Upper lobe of right lung (tissue), 1 donor: ENCODE measurements around the gene RAB11FIP4. TPM values are rescaled to one million over a fixed set of nuclear protein-coding genes. Genes with fewer than 3 reads are reported as not detected.
"Not testable (repeated sequence)": the region's sequence is repeated elsewhere in the genome, so short reads cannot be mapped to it uniquely, and the experiment has no call there.

Experiments used
- ATAC-seq: fragments of 200-7000 bp; cut with Tn5 transposase; one replicate; pipeline ENCODE4 v1.9.1; 2020; ENCODE audit warnings: mild to moderate bottlenecking, moderate library complexity
- DNase-seq: peaks from one replicate; pipeline ENCODE4 v3.0.0-alpha.2; 2020
- H3K27ac ChIP-seq: fragments of 200-600 bp; one replicate; pipeline ENCODE4 v1.8.0; 2022
- H3K27me3 ChIP-seq: fragments of 200-600 bp; one replicate; pipeline ENCODE4 v1.8.0; 2022; ENCODE audit warnings: mild to moderate bottlenecking
- H3K36me3 ChIP-seq: fragments of 200-600 bp; one replicate; pipeline ENCODE4 v1.8.0; 2022
- H3K4me1 ChIP-seq: fragments of 200-600 bp; one replicate; pipeline ENCODE4 v1.8.0; 2022
- H3K4me3 ChIP-seq: fragments of 200-600 bp; one replicate; pipeline ENCODE4 v1.8.0; 2022; ENCODE audit warnings: mild to moderate bottlenecking
- H3K9me3 ChIP-seq: fragments of 200-600 bp; one replicate; pipeline ENCODE4 v1.8.0; 2022
- CTCF ChIP-seq: fragments of 200-600 bp; IDR thresholded peaks from one replicate; pipeline ENCODE4 v1.8.0; 2022; ENCODE audit warnings: antibody characterized with exemption
- intact Hi-C: fragments of 100-400 bp; cut with DNase I; formaldehyde crosslinking; loops from one replicate; pipeline ENCODE4 v1.11.0; 2022
- total RNA-seq: library from RNA; stranded (reverse); fragmentation: NEBNext Ultra II Directional; extraction: Animal tissue kit (Norgen Biotek cat#: 25700); gene quantifications from one replicate; pipeline ENCODE4 v1.2.1, GENCODE V29; 2021
- donor health status: DM: no; HTN: yes; CAD: no; lungs with severe emphysema.

RAB11FIP4 gene
- total RNA-seq, 1 donor from 2014 or later, result 13.5 TPM

DNA sequence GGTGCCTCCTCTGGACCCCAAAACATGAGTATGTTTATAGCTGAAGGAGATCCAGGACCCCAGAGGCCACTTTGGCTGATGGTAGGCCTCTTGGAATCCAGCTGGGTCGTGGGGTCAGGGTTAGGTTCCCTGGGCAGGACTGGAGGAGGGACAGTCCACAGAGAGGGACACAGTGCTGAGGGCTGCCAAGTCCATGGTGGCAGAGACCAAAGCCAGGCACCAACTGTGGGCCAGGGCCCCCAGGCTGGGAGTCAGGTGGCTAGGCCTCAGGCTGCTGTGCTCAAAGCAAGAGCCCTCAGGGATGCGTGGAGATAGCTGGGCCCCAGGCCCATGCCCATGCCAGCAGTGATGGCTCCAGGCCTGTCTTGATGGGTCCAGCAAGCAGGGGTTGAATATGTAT lies 44.1 kb downstream of the RAB11FIP4 start:
- no peak for DNase-seq

DNA sequence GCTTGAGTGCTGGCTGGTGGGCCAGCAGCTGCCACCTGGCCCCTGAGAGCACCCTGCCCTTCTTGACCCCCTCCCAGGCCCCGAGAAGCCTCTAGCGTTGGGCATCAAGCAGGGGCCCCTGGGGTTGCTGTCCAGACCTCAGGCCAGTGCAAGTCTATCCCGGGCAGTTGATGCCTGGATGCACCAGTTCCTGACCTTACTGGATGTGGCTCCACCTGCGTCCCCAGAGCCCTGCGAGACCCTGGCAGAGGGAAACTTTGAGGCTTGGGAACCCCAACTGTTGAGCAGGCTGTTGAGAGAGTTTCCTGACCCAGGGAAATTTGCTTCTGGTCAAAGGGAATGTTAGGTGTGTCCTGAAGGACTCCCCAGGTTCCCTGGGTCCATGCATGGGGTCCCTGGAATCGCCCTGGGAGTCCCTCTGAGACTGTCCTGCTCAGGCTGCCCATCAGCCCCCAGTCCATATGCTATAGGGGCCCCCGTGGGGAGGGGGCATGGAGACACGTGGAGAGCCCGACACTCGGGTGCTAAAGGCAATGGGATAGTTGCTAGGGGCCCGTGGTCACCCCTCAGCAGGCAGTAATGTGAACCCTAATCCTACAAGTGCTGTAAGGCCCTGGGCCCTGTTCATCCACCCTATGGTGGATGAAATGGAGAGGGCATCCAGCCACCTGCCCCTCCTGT lies 46.4 kb downstream of the RAB11FIP4 start:
- no peak for DNase-seq
- intact Hi-C loops, result loop anchor here (5.0 to 10.0 kb wide), 2 partner anchors 89 to 407 kb away; no protein-coding TSS in a partner anchor
- peaks cover 4% of the 10 kb centered on the region for H3K4me1 ChIP-seq

More for the DNA sequence above, 44.1 kb downstream of the RAB11FIP4 start:
- H3K27ac ChIP-seq, result no peak overlapping the region
- TF ChIP-seq CTCF, result no peak
- intact Hi-C loops, result loop anchor here (5.0 to 10.0 kb wide), 2 partner anchors 92 to 409 kb away; no protein-coding TSS in a partner anchor
- peaks cover 5% of the 10 kb centered on the region for H3K27me3 ChIP-seq
- H3K4me3 ChIP-seq, result no peak overlapping the region
- no peak for ATAC-seq
- peaks cover 4% of the 10 kb centered on the region for H3K4me1 ChIP-seq
- H3K9me3 ChIP-seq, result no peaks in the 10 kb centered on the region
- H3K36me3 ChIP-seq, result no peaks in the 10 kb centered on the region

GRCh38 chr17:31439716-31440115 lies 48.2 kb downstream of the RAB11FIP4 start:
- no peak for TF ChIP-seq CTCF
- no peak for DNase-seq
- Histone ChIP-seq H3K9me3 (no peaks in the 10 kb centered on the region), H3K27ac (no peak overlapping the region), H3K4me1 (peaks cover 8% of the 10 kb centered on the region), H3K4me3 (no peak overlapping the region), H3K27me3 (no peaks in the 10 kb centered on the region), H3K36me3 (no peaks in the 10 kb centered on the region)
- ATAC-seq, result no peak
- intact Hi-C loops, result loop anchor here (5.0 to 10.0 kb wide), 2 partner anchors 88 to 405 kb away; no protein-coding TSS in a partner anchor

More for the DNA sequence above, 46.4 kb downstream of the RAB11FIP4 start:
- no peak overlapping the region for H3K4me3 ChIP-seq
- H3K36me3 ChIP-seq, result no peaks in the 10 kb centered on the region
- no peaks in the 10 kb centered on the region for H3K9me3 ChIP-seq
- H3K27me3 ChIP-seq, result no peaks in the 10 kb centered on the region
- TF ChIP-seq CTCF, result no peak
- H3K27ac ChIP-seq, result no peak overlapping the region
- ATAC-seq, result no peak

GRCh38 chr17:31442276-31442675 lies 50.8 kb downstream of the RAB11FIP4 start:
- no peak overlapping the region for H3K27ac ChIP-seq
- intact Hi-C loops, result no loop called here
- no peaks in the 10 kb centered on the region for H3K36me3 ChIP-seq
- DNase-seq (no peak), ATAC-seq (no peak)
- peaks cover 6% of the 10 kb centered on the region for H3K4me1 ChIP-seq
- no peaks in the 10 kb centered on the region for H3K9me3 ChIP-seq
- H3K4me3 ChIP-seq, result no peak overlapping the region
- H3K27me3 ChIP-seq, result no peaks in the 10 kb centered on the region
- TF ChIP-seq CTCF, result no peak

GRCh38 chr17:31442856-31443255 lies 51.4 kb downstream of the RAB11FIP4 start:
- ATAC-seq, H3K27me3 ChIP-seq, H3K36me3 ChIP-seq, H3K27ac ChIP-seq, H3K9me3 ChIP-seq, intact Hi-C loops, H3K4me3 ChIP-seq, DNase-seq, H3K4me1 ChIP-seq: not testable (repeated sequence)

GRCh38 chr17:31443386-31443785 lies 51.9 kb downstream of the RAB11FIP4 start:
- DNase-seq (no peak), ATAC-seq (no peak)
- intact Hi-C loops, result no loop called here
- Histone ChIP-seq H3K27me3 (no peaks in the 10 kb centered on the region), H3K9me3 (no peaks in the 10 kb centered on the region), H3K27ac (no peak overlapping the region), H3K36me3 (no peaks in the 10 kb centered on the region), H3K4me1 (peaks cover 3% of the 10 kb centered on the region), H3K4me3 (no peak overlapping the region)
- TF ChIP-seq CTCF, result no peak
